ENCODE results near the gene CD3D.

Gene CD3D

DNA sequence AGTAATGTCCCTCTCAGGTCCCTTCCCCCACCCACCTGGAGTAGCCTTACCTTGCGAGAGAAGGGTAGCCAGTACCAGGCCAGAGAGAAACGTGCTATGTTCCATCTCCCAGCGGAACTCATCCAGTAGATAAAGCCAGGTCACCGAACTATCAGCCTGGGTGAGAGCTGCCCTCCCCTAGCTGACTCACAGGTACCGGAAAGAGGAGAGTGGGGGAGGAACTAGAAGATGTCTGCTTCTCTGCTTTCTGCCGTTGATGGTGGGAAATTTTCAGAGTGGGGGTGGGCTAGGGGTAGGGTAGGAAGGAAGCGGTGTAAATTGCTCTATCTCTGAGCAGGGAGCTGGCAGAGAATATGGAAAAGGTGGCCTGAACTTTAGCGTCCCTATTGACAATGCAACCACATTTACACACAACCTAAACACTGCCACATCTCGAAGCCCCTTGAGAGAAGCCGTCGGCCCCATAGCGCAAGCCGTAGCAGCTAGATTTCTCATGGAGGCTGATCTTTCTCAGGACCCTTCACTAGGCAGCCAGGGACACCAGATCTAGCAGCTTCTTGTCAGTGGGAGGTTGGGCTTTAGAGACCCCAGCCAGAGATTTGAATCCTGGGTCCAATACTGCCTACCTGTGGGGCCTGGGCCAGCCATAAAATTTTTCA is at the start of gene CD3D:
TSS of gene CD3D (minus strand) at position 203 of the 659 bp plus-strand sequence. CDS start at position 105, 98 bp downstream.
- DNase-seq: no peak

DNA sequence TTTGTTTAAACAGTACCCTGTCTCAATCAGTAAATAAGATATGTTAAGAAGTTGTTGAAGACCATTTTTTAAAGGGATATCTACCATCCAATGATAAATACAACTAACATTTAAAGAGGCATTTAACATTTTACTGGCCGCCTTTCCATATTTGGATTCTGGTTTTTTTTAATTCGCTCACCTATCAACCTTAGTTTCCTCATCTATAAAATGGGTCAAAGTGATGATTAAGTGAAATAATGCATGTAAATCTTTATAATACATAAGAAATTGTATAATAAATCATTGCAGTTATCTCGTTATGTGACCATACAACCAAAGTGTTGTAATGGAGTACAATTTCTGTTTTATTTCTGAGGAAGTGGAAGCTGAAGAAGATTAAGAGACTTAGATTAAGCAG is 41.2 kb upstream of the CD3D start:
- no peak for DNase-seq

DNA sequence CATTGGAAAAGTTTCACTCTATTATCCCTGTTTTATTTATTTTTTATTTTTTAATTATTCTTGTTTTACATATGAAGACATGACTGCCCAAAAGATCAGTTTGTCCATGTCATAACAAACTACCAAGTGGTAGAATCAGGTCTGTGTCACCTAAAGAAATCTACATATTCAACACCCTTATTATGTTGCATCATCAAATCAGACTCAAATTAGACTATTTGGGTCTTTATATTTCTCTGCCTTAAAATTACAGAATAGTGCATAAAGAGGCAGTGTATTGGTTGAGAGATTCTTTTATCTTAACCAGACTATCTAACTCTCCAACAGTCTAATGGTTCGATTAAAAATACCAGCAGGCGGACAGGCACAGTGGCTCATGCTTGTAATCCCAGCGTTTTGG is 40.4 kb upstream of the CD3D start:
- DNase-seq: no peak

DNA sequence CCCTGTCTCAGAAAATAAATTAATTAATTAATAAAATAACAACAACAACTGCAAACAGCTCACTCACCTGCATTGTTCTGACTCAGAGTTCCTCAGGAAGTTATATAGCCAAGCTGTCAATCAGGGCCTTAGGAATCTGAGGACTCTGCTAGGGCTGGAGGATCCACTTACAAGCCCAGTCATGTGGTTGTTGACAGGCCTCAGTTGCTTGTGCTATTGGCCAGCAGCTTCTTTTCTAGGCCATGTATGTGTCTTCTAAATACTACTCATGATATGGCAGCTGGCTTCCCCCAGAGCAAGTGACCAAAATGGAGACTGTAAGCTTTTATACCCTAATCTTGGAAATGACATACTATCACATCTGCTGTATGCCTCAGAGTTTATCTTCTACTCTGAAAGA is 38.1 kb upstream of the CD3D start:
- DNase-seq: no peak

DNA sequence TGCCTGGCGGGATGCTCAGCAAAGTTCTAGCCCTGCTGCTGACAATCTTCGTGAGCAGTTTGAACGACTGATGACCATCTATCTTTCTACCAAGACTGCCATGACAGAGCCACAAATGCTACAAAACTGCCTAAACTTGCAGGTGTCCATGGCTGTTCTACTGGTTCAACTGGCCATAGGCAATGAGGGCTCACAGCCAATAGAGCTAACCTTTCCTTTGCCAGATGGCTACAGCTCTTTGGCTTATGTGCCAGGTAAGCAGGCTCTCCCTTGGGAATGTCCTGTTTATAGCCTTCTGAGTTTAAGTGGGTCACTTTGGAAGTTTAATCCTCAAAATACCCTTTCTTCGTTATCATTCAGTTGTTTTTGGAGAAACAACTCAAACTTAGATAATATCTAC is 37.0 kb upstream of the CD3D start:
- DNase-seq: no peak

DNA sequence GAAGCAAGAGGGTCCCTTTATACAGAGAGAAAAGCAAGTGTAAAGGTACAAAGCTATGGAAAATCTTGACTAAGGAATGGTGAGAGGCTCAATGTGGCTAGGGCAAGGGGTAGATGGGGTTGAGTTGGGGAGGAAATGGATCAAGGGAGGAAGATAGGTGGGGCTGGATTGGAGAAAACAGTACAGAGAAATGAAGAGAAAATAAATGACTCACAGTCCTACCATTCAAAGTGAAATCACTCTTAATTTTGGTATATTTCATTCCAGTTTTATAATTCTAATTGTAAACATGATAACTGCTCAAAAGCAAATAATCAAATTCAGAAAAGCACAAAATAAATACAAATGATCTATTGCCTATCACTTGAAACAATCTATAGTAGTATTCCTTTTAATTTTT is 33.5 kb upstream of the CD3D start:
- DNase-seq: no peak

DNA sequence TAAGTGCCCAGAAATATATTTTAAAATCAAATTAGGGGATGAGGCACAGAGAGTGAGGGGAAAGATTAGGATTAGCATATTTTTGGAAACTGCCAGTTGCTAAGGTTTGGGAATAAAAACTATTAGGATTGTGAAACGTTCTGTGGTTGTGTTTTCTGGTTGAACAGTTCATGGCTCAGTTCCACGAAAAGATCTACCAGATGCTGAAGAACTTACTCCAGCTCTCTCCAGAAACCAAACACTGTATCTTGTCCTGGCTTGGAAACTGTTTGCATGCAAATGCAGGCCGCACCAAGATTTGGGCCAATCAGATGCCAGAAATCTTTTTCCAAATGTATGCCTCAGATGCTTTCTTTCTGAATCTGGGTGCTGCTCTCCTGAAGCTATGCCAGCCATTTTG is 32.2 kb upstream of the CD3D start:
- no peak for DNase-seq

DNA sequence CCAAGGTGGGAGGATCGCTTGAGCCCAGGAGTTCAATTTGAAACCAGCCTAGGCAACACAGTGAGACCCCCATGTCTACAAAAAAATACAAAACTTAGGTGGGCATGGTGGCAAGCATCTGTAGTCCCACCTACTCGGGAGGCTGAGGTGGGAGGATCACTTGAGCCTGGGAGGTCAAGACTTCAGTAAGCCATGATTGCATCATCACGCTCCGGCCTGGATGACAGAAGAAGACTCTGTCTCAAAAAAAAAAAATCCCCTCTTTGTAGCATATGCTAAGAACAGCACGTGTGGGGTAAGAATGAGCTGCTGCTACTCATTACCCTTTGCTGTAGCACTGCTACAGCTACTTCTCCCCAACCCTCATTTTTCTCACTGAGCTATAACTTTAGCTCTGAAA is 31.4 kb upstream of the CD3D start:
- DNase-seq: no peak

DNA sequence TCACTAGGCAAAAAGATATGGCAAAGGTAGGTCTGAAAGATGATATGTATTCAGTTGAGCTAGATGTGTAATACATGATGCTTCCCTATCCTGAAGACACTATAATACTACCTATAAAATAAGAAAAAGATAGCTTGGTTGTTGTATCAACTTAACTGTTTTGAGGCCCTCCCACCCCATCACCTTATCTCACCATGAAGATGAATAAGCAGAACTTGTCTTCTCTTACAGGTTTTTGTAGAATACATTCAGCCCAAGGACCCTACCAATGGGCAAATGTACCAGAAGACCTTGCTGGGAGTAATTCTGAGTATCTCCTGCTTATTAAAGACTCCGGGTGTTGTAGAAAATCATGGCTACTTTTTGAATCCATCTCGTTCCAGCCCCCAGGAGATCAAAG is 30.8 kb upstream of the CD3D start:
- no peak for DNase-seq

DNA sequence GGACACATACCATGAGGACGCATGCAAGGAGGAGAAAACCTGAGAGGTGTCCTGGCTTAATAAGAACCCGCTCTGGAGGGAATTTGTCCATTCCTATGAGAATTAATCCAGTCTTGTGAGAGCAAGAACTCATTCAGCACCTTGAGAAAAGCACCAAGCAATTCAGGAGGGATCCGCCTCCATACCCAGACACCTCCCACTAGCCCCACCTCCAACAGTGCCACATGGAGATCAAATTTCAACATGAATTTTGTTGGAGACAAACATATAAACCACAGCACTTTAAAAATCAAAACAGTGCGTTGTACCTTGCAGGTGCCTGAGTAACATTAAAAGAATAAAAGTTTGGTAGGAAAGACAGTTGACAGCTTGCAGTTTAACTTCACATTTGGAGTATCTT is 28.3 kb upstream of the CD3D start:
- DNase-seq: no peak

DNA sequence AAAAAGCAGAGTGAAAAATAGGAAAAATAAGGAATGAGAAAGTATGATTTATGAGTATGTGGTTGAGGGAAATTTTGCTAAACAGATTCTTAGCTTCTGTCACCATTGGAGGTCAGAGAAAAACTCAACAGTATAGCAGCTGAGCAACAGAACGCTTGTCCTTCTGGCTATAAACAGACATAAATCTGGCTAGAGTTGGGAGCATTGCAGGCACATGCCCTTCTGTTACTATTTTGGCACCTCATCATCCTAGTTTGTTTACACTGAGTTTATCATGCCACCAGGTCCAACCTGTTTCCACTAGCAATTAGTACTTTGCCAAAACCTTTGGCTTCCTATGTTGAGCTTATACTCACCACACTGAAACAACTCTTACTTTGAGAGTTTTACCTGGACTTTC is 23.8 kb upstream of the CD3D start:
- no peak for DNase-seq

DNA sequence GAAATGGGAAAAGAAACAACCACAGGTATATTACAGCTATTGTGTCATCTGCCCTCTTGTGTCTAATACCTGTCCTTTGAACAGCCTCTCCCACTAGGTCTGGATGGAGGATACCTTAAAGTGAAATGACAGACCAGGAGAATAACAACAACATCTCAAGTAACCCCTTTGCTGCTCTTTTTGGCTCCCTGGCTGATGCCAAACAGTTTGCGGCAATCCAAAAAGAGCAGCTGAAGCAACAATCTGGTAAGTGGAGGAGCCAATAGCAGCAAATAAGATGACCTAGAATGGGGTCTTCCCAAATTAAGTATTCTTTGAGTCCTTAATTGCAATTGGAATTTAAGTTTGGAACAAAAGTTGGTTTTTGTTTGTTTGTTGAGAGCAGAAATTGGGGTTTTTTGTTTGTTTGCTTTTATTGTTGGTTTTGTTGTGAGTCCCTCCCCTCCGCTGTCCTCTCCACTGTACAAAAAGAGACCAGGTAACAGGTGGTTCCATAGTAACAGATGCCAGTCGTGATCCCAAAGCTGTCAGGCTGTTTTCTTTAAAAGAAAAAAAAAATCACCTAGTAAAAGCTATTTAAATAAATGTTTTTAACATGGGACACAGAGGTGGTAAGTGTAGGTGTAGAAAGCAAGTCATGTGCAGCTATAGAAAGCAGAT is 22.6 kb upstream of the CD3D start:
- no peak for DNase-seq

DNA sequence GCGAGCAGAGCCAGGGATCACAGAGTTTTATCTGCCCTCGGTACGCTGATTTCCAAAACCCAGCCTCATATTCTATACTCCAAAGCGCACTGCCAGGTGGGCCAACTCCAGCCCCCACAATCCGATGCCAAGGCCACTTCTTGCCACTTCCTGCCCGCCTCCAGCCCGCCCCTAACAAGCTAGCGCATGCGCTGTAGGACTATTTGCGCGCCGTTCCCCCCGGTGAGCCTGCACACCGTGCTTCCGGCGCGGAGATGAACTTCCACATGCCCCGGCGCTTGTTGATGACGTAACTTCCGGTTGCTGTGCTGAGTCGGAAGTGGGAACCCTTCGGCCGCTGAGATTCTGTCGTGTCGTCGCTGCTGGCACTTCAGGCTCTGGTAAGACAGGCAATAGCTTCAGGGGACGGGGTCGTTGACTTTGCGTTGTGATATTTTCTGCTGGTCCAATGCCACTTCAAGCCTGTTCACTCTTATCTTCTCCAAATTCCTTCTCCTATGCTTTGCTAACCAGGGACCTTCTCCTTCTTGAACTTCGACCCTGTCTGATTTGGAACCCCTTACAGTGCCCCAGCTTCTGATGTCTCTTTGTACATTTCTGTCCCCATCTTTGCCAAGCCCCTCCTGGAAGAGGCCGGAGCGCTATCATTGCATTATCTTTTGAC is 16.9 kb upstream of the CD3D start, which contains the start of gene UBE4A:
TSS of gene UBE4A (plus strand) at position 306 of the 664 bp plus-strand sequence. CDS start 5,481 bp downstream, outside the sequence.
- peak; percentile 94 for DNase-seq

DNA sequence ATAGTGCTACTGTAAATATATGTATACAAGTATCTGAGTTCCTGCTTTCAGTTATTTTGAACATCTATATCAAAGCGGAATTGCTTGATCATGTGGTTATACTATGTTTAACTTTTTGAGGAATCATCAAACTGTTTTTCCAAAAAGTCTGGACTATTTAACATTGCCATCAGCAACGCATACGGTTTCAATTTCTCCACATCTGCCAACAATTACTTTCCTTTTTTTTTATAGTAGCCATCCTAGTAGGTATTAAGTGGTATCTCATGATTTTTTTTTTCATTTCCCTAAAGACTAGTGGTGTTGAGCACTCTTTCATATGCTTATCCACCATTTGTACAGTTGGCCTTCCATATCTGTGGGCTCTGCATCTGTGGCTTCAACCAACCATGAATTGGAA is 15.6 kb upstream of the CD3D start:
- DNase-seq: no peak

DNA sequence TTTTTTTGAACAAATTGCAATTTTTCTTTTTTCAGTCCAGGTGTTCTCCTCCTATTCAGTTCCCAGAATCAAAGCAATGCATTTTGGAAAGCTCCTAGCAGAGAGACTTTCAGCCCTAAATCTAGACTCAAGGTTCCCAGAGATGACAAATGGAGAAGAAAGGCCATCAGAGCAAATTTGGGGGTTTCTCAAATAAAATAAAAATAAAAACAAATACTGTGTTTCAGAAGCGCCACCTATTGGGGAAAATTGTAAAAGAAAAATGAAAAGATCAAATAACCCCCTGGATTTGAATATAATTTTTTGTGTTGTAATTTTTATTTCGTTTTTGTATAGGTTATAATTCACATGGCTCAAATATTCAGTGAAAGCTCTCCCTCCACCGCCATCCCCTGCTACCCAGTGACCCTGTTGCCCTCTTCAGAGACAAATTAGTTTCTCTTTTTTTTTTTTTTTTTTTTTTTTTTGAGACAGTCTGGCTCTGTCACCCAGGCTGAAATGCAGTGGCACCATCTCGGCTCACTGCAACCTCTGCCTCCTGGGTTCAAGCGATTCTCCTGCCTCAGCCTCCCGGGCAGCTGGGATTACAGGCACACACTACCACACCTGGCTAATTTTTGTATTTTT is 10.7 kb upstream of the CD3D start:
- DNase-seq: no peak

DNA sequence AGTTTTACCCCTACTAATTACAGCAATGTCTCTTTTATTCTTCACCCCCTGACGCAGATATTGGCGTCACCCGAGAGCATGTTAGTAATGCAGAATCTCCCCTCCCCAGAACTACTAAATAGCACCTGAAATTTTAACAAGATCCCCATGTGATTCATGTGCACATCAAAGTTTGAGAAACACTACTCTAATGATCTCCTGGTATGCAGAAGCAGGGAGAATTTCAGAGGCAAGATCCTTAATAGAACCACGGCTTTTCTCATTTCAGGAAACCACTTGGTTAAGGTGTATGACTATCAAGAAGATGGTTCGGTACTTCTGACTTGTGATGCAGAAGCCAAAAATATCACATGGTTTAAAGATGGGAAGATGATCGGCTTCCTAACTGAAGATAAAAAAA is 7.0 kb upstream of the CD3D start:
- DNase-seq: no peak

DNA sequence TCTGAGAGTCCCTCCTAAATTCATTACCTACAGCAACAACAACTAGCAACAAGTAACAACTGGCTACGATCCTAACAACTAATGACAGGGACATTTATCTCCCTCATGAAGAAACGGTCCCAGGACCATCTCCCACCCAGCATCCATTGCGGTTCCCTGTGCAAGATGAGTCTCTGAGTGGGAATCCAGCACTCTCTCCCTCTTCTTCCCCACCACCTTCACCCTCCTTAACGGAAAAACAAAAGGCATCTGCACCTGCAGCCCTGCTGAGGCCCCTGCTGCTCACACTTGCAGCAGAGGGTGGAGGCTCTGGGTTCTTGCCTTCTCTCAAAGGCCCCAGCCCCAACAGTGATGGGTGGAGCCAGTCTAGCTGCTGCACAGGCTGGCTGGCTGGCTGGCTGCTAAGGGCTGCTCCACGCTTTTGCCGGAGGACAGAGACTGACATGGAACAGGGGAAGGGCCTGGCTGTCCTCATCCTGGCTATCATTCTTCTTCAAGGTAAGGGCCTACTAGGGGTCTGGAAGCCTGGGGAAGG is 1.5 kb upstream of the CD3D start, which contains the start of gene CD3G:
TSS of gene CD3G (plus strand) at position 364 of the 535 bp plus-strand sequence. CDS start at position 444, 80 bp downstream.
- no peak for DNase-seq

DNA sequence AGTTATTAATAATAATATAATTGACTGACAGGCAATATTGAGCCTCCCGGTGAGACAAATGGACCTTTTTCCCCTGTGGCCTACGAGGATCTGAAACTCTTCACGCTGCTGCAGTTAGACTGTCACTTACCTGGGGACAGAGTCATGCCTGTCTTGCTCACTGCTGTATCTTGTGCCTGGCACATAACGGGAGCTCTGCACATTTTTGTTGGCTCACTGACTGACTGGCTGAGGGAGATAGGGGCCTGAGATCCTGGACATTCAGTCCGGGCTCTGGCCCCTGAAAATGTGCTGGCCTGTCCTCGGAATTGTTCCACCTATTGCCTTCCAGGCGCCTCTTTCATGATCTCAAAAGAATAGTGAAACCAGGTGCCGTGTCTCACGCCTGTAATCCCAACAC is 743 bp upstream of the CD3D start:
- no peak for DNase-seq

DNA sequence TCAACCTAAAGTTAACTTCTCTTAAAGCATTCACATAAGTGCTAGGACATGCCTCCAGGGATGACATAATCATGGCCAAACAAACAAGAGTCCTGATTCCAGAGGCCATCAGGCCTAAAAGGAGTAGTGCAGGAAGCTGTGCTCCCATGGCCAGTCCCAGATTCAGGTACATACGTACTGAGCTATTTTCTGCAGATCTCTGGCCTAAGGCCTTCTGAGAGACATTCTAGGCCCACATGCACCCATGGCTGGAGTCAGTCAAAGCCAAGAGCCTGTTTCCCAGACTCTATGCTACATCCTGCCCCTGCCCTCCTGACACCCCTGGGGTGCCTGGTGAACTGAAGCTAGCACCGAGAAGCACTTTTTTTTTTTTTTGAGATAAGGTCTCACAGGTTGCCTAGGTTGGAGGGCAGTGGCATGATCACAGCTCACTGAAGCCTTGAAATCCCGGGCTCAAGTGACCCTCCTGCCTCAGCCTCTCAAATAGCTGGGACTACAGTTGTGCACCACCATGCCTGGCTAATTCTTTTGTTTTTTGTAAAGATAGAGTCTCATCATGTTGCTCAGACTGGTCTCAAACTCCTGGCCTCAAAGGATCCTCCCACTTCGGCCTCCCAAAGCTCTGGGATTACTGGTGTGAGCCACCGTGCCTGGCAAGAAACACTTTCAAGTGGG is 553 bp downstream of the CD3D start:
- no peak for DNase-seq

DNA sequence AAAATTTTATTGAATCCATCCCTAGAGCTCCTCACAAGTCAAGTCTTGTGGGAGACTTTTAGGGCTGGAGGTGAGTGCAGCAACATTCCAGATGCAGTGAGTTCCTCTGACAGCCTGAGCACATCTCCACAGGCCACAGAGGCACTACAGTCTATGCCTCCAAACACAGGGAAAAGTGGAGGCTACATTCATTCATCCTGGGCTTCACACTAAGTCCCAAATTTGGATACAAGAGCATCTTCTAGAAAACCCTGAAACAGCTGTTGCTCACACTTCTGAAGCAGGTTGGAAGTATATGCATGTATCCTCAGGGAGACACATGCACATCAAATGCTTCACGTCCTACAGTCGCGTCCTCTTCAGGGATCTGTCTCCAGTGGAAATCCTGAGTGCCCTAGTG is 1.2 kb downstream of the CD3D start:
- DNase-seq: no peak

DNA sequence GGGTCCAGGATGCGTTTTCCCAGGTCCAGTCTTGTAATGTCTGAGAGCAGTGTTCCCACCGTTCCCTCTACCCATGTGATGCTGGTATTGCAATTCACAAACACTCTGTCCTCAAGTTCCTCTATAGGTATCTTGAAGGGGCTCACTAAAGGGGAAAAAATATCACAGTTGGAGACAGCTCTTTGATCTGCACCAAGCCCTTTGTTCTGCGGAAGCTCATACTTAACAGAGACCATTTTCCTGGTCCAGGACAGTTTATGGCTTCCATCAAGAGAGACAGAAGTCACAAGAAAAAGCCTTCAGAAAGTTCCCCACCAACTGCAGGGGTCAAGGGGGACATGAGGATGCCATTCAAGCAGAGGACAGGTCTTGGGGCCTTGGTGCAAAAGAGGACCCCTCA is 2.1 kb downstream of the CD3D start:
- DNase-seq: no peak

DNA sequence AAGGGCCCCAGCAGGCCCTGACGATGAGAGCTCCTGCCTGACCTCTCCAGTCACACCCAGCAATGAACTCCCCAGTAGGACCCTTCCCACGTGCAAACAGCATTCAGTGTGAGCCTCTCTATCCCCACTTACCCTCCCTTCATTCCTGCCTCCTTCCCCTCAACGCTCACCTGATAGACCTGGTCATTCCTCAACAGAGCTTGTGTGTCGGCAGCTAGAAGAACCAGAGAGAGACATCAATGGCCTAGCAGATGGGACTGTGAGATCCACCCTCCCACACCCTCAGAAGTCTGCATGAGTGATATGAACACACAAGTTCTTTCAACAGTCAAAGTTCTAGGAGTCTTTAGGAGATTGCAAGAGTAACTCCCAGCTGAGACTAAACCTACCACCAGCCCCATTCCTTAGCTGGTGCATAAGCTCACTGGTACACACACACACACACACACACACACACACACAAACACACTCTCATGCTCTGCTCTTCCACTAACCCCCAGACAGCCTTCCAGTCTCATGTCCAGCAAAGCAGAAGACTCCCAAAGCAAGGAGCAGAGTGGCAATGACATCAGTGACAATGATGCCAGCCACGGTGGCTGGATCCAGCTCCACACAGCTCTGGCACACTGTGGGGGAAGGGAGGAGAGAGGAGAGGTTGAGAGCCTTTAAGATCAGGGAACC is 3.1 kb downstream of the CD3D start:
- DNase-seq: no peak

Data from right hindlimb (tissue), 1 donor.